Brain pericyte (primary cell): ENCODE data around the gene ATP8A2.

Experiments
- DNase-seq: peaks from one replicate; pipeline ENCODE4 v3.0.0-alpha.2; 2012; ENCODE audit warnings: low read depth, low spot score

ATP8A2 gene

DNA sequence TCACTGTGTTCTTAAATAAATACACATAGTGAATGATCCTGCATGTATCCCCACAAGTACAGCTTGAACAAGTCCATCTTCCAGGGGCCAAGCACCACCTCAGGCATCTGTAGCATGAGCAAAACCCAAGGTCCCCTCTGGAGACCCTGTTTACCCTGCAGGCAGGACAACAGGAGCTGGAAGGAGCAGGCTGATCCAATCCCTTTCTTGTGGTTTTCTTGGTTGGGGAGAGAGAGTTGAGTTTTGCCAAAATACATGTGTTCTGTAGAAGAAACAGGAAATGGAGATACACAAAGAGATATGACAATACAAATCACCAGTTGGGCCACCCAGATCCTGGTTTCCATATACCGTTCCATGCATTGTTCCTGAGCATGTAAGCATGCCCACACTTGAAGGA, 587.2 kb downstream of the ATP8A2 start:
- no peak for DNase-seq

GRCh38 chr13:25961294-25961693, 589.5 kb downstream of the ATP8A2 start:
- no peak for DNase-seq

DNA sequence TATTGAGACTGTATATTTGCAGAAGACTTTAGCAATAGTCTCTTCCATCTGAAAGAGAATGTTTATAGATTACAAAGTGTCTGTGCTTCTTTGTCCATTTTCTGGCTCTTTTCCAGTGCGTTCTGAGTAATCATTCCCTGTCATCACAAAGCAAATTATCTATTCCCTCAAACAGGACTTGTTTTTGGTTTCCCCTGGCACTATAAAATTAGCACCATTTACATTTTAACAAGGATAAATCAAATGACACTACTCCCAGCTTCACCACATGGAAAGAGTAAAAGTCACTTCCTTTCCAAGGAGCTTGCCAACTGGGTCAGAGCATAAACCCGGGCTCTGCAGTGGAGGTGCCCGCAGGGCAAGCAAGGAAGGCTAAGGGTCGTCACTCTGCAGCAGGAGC, 591.9 kb downstream of the ATP8A2 start:
- no peak for DNase-seq

DNA sequence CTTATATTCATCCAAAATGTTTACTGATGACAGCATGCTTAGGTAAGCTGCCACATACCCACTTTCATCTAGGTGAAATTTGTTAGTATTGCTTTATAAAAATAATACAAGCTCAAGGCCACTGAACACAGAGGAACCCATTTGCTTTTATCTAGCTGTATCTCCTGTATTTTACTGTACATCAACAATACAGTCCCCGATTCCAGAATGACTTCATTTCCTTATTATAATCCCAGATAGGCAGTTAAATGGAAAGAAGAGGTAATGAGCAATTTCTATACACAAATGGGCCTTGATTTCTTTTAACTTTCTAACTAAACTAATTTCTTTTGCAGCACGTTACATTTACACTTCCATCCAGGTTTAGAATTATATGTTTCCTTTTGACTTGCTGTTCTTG, 593.8 kb downstream of the ATP8A2 start:
- no peak for DNase-seq

DNA sequence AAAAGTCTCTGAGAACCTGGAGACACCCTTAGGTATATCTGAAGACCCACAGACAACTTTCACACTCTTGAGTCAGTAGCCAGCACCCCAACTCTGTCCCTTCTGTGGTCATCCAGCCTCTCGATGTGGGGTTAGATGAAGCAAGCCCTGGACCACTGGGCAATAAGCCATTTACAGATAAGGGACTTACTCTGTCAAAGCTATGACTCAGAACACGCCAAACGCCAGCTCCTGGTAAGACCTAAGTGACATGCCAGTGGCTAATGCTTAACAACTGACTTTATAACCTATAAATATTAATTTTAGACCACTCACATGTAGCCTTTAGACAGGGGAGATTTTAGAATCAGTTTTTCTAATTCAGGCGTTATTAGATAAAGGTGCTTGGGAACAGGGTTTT, 594.3 kb downstream of the ATP8A2 start:
- no peak for DNase-seq

DNA sequence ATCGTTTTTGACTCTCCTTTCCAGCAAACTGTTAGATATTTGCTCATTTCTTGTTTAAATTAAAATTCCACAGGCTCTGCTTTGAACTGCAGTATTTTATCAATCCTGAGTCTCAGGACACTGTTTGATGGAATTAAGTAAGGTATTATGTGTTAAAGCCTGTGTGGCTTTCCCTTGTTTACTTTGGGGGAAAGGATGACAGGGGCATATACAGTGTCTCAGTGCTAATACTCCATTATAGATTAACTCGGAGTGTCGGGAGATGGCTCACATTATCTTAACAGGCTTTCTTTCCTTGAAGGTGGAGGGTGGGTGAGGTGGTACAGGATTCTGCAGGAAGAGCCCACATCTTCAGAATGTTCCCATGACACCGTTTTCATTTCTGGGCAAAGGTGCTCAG, 595.4 kb downstream of the ATP8A2 start:
- DNase-seq: no peak

- no peak for DNase-seq
These were observed 599.3 kb downstream of the ATP8A2 start for GRCh38 chr13:25971047-25971446.

DNA sequence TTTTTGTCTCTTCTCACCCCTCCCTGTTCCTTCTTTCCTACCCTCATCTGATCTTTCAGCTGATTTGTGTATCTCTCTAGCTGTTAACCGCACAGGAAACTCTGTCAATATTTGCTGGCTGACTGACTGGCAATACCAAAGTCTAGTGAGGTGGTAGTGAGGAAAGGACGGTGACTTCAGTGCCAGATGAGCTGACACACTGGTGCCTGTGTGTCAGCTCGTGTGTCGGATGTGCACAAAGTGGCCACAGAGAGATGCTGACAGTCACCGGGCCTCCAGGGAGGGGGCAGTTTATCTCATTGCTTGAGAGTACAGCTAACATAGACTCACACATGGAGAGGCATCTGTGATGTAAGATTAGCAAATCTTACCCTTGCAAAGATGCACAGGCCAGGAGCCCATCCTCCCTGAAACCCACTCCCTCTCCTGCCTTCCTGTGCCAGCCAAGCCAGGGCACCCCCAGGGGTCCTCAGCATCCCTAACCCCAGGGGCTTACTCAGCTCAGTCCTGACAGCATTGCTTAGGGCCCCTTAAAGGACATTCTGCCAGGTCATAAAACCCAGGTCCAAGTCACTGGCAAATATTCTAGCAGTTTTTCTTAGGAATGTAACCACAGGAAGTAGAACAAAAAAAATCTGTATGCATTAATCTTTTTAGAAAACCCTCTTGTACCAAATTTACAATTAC, 599.8 kb downstream of the ATP8A2 start:
- DNase-seq: no peak

DNA sequence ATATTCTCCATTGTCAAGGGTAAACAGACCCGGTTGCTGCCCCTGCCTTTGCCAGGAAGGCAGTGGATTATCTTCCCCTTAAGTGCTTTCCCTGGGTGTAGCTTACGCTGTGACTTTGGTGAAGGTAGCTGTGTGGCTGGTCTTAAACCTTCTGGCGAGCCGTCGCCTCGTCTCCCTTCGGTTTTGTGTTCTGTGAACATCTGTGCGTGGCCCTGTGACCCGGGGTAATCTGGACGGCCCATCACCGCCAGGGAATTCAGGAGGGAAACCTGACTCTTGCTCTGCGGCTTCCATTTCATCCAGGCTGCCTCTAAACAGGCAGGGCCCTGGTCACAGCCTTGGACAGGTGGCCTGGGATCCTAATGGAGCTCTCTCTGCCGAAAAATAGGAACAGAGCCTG, 601.3 kb downstream of the ATP8A2 start:
- no peak for DNase-seq

GRCh38 chr13:25973576-25973975, 601.8 kb downstream of the ATP8A2 start:
- no peak for DNase-seq

- no peak for DNase-seq
These were observed 605.4 kb downstream of the ATP8A2 start for GRCh38 chr13:25977216-25977615.

DNA sequence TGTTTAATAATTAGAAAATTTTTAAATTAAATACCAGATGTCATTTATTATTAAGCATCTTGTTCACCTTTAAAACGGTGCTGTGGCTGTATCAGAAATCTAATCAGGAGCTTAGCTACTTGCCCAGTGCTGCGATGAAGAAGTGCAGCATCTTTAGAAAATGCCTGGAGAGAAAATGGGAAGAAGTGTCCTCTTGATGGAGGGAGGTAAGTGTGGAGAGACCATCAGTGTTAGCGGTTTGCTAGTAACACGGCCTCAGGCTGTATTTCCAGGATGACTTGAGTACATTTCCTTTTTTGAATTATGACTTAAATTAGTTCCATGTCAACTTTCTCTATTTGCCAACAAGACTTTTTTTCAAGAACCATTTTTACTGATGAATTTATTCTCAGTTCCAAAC, 605.9 kb downstream of the ATP8A2 start:
- no peak for DNase-seq

- DNase-seq: no peak
These were observed 607.2 kb downstream of the ATP8A2 start for GRCh38 chr13:25978961-25979360.

GRCh38 chr13:25979371-25979770, 607.6 kb downstream of the ATP8A2 start:
- DNase-seq: no peak

GRCh38 chr13:25980255-25980654, 608.5 kb downstream of the ATP8A2 start:
- no peak for DNase-seq

- DNase-seq: no peak
These were observed 609.3 kb downstream of the ATP8A2 start for GRCh38 chr13:25981060-25981459.

GRCh38 chr13:25982907-25983306, 611.1 kb downstream of the ATP8A2 start:
- DNase-seq: no peak

DNA sequence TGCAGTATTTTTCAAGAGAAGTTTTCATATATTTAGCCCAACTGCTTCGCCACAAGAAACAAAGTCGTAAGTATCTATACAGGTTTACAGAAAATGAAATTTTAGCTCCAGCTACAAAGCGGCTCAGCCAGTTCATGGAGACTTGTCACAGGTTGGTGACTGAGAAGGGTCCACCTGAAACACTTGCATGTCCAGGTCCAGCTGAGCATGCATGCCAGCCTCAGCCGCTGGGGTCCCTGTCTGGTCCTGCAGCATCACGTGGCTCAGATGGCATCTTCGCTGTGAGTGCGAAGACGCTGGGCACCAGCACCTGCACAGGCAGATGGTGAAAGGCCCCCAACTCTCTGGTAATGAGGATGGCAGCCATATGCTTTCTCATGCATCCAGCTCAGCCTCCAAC, 616.2 kb downstream of the ATP8A2 start:
- DNase-seq: no peak

- DNase-seq: no peak
These were observed 616.9 kb downstream of the ATP8A2 start for GRCh38 chr13:25988661-25989060.

- DNase-seq: no peak
These were observed 619.0 kb downstream of the ATP8A2 start for GRCh38 chr13:25990801-25991200.

DNA sequence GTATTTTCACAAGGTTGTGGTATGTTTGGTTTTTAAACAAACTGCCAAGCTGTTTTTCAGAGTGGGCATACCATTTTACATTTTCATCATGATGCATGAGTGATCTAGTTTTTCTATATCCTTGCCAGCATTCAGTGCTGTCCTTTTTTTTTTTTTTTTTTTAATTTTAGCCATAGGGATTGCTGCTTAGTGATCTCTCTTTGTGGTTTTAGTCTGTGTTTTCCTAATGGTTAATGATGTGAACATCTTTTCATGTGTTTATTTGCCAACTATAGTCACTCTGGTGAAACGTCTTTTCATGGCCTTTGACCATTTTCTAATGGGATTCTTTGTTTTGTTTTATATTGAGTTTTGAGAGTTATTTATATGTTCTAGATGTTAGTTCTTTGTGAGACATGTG, 620.3 kb downstream of the ATP8A2 start:
- peak; percentile 25 for DNase-seq

DNA sequence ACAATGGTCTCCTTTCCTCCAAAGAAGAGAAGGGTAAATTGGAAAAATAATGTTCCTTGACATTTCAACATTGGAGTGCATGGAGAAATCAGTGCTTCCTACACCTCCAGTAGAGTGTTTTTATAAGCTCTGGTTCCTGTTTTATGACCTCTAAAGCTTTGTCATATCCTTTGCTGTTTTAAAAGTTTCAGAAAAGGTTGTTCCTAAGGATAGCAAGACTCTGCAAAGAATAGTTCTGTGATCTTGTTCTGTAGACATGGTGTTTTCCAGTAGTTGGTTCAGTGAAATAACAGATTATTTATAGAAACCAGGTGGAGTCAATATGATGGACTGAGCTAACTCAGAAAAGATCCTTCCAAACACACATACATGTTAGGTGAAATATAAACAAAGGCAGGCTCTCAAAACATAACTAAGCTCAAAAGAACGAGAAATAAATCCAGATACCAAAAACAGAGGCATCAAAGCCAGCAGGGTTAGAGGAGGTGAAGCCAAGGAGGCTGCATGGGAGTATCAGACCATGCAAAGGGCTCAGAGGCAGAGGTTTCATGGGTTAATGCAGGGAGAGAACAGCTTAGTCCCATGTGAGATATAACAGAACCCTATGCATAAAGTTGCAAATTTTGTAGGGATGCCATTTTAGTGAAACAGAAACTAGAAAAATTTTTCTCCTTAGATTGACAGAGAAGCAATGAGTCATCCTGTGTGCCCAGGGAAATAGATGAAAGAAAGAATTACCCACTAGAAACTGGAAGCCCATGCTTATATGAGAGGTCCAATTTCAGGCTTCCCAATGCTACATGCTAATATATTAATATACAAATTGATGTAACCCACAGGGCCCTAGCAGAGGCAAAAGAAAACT, 635.7 kb downstream of the ATP8A2 start:
- no peak for DNase-seq
